Subcutaneous adipose tissue (tissue), 4 donors: Measurements from ENCODE around the gene TSGA10IP. TPM values are rescaled to one million over a fixed set of nuclear protein-coding genes. Genes with fewer than 3 reads are reported as not detected.

Source experiments
- CTCF ChIP-seq: fragments of 450-650 bp; IDR thresholded peaks from one replicate; pipeline ENCODE4 v1.5.1; 2016; ENCODE audit warnings: low read depth, mild to moderate bottlenecking, control low read depth, antibody characterized with exemption, moderate library complexity
- total RNA-seq, 4 donors: library from RNA; depleted of rRNA; stranded (reverse); fragments of >200 nt; gene quantifications; one replicate each; pipeline ENCODE4 v1.1.0, GENCODE V29; 2016

Gene TSGA10IP
- total RNA-seq, 4 donors from 2014 or later: not detected

- TF ChIP-seq CTCF: no peak
These were observed 6.8 kb downstream of the TSGA10IP start for GRCh38 chr11:65952052-65952521.

GRCh38 chr11:65953471-65953870, 8.2 kb downstream of the TSGA10IP start:
- no peak for TF ChIP-seq CTCF

GRCh38 chr11:65954771-65955170, 9.5 kb downstream of the TSGA10IP start:
- no peak for TF ChIP-seq CTCF

- no peak for TF ChIP-seq CTCF
These were observed 13.0 kb downstream of the TSGA10IP start for GRCh38 chr11:65958291-65958690.

- no peak for TF ChIP-seq CTCF
These were observed 13.6 kb downstream of the TSGA10IP start for GRCh38 chr11:65958774-65959420.

GRCh38 chr11:65960824-65961266, 15.6 kb downstream of the TSGA10IP start:
- TF ChIP-seq CTCF: no peak

GRCh38 chr11:65961267-65962140, 16.2 kb downstream of the TSGA10IP start, which contains the start of gene SART1:
SART1 (plus strand) TSS chr11:65961734; CDS start chr11:65961781, 47 bp downstream.
- TF ChIP-seq CTCF: no peak
